Panc1 (cell line): ENCODE measurements around the gene KIF24.
"Not testable (repeated sequence)": the region's sequence is repeated elsewhere in the genome, so short reads cannot be mapped to it uniquely, and the experiment has no call there.

Experiments used
- POLR2AphosphoS5 ChIP-seq: IDR thresholded peaks from 2 replicates; pipeline ENCODE4 v1.6.1; 2012; ENCODE audit warnings: mild to moderate bottlenecking, low read depth, low read length, moderate library complexity
- TF ChIP-seq, protein P1 (sequence below): fragments of 450-650 bp; IDR thresholded peaks from 2 replicates; pipeline ENCODE4 v1.5.1; 2017; ENCODE audit warnings: mild to moderate bottlenecking
- TF ChIP-seq, protein P2 (sequence below), 2 experiments: IDR thresholded peaks; 2 replicates each; pipeline ENCODE4 v1.6.1; 2011 to 2012; ENCODE audit warnings: low read depth in 2 of 2, control low read depth in 1 of 2, low read length in 1 of 2, mild to moderate bottlenecking in 1 of 2, moderate library complexity in 1 of 2; ENCODE audit not compliant: insufficient read depth in 1 of 2

DNA sequence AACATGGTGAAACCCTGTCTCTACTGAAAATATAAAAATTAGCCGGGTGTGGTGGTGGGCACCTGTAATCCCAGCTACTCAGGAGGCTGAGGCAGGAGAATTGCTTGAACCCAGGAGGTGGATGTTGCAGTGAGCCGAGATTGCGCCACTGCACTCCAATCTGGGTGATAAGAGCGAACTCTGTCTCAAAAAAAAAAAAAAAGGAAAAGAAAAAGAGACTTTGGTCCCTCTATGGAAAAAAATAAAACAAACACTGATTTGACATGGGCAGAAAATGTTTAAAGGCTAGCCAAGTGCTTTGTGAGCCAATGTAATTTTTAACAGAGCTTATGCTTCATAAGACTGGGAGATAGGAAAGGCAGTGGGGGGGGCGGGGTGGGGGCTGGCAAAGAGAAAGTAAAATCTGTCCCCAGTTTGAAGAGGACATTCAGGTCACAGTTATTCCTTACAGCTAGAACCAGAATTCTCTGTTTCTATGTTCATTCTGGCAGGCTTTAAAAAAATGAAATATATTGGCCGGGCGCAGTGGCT lies 23.1 kb upstream of the KIF24 start:
- not testable (repeated sequence) for TF ChIP-seq POLR2AphosphoS5
- TF ChIP-seq, protein P1, sequence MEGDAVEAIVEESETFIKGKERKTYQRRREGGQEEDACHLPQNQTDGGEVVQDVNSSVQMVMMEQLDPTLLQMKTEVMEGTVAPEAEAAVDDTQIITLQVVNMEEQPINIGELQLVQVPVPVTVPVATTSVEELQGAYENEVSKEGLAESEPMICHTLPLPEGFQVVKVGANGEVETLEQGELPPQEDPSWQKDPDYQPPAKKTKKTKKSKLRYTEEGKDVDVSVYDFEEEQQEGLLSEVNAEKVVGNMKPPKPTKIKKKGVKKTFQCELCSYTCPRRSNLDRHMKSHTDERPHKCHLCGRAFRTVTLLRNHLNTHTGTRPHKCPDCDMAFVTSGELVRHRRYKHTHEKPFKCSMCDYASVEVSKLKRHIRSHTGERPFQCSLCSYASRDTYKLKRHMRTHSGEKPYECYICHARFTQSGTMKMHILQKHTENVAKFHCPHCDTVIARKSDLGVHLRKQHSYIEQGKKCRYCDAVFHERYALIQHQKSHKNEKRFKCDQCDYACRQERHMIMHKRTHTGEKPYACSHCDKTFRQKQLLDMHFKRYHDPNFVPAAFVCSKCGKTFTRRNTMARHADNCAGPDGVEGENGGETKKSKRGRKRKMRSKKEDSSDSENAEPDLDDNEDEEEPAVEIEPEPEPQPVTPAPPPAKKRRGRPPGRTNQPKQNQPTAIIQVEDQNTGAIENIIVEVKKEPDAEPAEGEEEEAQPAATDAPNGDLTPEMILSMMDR = not testable (repeated sequence)
- TF ChIP-seq, protein P2, sequence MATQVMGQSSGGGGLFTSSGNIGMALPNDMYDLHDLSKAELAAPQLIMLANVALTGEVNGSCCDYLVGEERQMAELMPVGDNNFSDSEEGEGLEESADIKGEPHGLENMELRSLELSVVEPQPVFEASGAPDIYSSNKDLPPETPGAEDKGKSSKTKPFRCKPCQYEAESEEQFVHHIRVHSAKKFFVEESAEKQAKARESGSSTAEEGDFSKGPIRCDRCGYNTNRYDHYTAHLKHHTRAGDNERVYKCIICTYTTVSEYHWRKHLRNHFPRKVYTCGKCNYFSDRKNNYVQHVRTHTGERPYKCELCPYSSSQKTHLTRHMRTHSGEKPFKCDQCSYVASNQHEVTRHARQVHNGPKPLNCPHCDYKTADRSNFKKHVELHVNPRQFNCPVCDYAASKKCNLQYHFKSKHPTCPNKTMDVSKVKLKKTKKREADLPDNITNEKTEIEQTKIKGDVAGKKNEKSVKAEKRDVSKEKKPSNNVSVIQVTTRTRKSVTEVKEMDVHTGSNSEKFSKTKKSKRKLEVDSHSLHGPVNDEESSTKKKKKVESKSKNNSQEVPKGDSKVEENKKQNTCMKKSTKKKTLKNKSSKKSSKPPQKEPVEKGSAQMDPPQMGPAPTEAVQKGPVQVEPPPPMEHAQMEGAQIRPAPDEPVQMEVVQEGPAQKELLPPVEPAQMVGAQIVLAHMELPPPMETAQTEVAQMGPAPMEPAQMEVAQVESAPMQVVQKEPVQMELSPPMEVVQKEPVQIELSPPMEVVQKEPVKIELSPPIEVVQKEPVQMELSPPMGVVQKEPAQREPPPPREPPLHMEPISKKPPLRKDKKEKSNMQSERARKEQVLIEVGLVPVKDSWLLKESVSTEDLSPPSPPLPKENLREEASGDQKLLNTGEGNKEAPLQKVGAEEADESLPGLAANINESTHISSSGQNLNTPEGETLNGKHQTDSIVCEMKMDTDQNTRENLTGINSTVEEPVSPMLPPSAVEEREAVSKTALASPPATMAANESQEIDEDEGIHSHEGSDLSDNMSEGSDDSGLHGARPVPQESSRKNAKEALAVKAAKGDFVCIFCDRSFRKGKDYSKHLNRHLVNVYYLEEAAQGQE (IDR thresholded peaks at IDR 0.05; ENCODE audit: insufficient read depth in 1 of 2, low read depth in 2 of 2, low read length in 1 of 2) = not testable (repeated sequence)
